ENCODE measurements around the gene LMF2. TPM values are rescaled to one million over a fixed set of nuclear protein-coding genes. Genes with fewer than 3 reads are reported as not detected.

Gene LMF2
- total RNA-seq: 46.5 and 55.9 TPM in 2 replicates

GRCh38 chr22:50507421-50507990, at the start of gene LMF2:
Gene LMF2, minus strand, starts transcription at chr22:50507702. Its CDS starts 27 bp downstream, at chr22:50507675.

GRCh38 chr22:50545522-50546325, 38.2 kb upstream of the LMF2 start, which contains the start of gene KLHDC7B:
Gene KLHDC7B, plus strand, starts transcription at chr22:50545899. Its CDS starts 345 bp downstream, at chr22:50546244.

GRCh38 chr22:50529897-50530579, 22.5 kb upstream of the LMF2 start, which contains the start of gene TYMP:
Gene TYMP, minus strand, starts transcription at chr22:50530012. Its CDS starts 303 bp downstream, at chr22:50529709.

GRCh38 chr22:50525104-50525857, 17.8 kb upstream of the LMF2 start, which contains the start of gene SCO2:
Gene SCO2, minus strand, starts transcription at chr22:50525598. Its CDS starts 1,187 bp downstream, at chr22:50524411.

GRCh38 chr22:50507991-50508884, 736 bp upstream of the LMF2 start, which contains the start of gene NCAPH2:
Gene NCAPH2, plus strand, starts transcription at chr22:50508224. Its CDS starts 114 bp downstream, at chr22:50508338.

GRCh38 chr22:50486561-50487289, 20.8 kb downstream of the LMF2 start, which contains the start of gene MIOX:
Gene MIOX, plus strand, starts transcription at chr22:50486859. Its CDS starts 39 bp downstream, at chr22:50486898.

GRCh38 chr22:50481440-50482106, 25.9 kb downstream of the LMF2 start, which contains the start of gene ADM2:
Gene ADM2, plus strand, starts transcription at chr22:50481543. Its CDS starts 305 bp downstream, at chr22:50481848.

GRCh38 chr22:50474710-50475651, 32.5 kb downstream of the LMF2 start, which contains the start of gene SBF1:
Gene SBF1, minus strand, starts transcription at chr22:50475035. Its CDS starts 195 bp downstream, at chr22:50474840.

Other genes starting within 250 kb of the LMF2 start
- 17.8 and 19.5 TPM in 2 replicates for gene MAPK12, start 246.0 kb downstream of the LMF2 start, total RNA-seq
- 3.5 and 7.8 TPM in 2 replicates for gene MAPK11, start 237.3 kb downstream of the LMF2 start, total RNA-seq
- 184 and 221 TPM in 2 replicates for gene PLXNB2, start 200.1 kb downstream of the LMF2 start, total RNA-seq
- 0.37 and 1.3 TPM in 2 replicates for gene DENND6B, start 180.7 kb downstream of the LMF2 start, total RNA-seq
- 45.2 and 49.7 TPM in 2 replicates for gene PPP6R2, start 164.4 kb downstream of the LMF2 start, total RNA-seq
- gene SBF1, start 32.7 kb downstream of the LMF2 start, total RNA-seq: 62.7 and 82.7 TPM in 2 replicates
- 1.4 and 1.6 TPM in 2 replicates for gene ADM2, start 26.2 kb downstream of the LMF2 start, total RNA-seq
- gene MIOX, start 20.8 kb downstream of the LMF2 start, total RNA-seq: not detected in 2 replicates
- 38.6 and 55.7 TPM in 2 replicates for gene NCAPH2, start 522 bp upstream of the LMF2 start, total RNA-seq
- 1.8 TPM in 1 of 2 replicates, not detected in the other for gene SCO2, start 17.9 kb upstream of the LMF2 start, total RNA-seq
- gene TYMP, start 22.3 kb upstream of the LMF2 start, total RNA-seq: 41.4 and 51.3 TPM in 2 replicates
- not detected in 2 replicates for gene KLHDC7B, start 38.2 kb upstream of the LMF2 start, total RNA-seq
- gene SYCE3, start 55.2 kb upstream of the LMF2 start, total RNA-seq: 1.1 TPM in 1 of 2 replicates, not detected in the other
- gene CPT1B, start 70.7 kb upstream of the LMF2 start, total RNA-seq: 1.1 and 1.5 TPM in 2 replicates
- 27.2 and 42.6 TPM in 2 replicates for gene CHKB, start 75.1 kb upstream of the LMF2 start, total RNA-seq
- gene MAPK8IP2, start 93.1 kb upstream of the LMF2 start, total RNA-seq: 0.35 and 0.65 TPM in 2 replicates
- gene ARSA, start 120.5 kb upstream of the LMF2 start, total RNA-seq: 39.0 and 44.2 TPM in 2 replicates
- 1.8 and 3.1 TPM in 2 replicates for gene SHANK3, start 165.1 kb upstream of the LMF2 start, total RNA-seq
- gene ACR, start 230.5 kb upstream of the LMF2 start, total RNA-seq: not detected in 2 replicates